Stimulated activated CD4-positive, alpha-beta T cell treated with anti-CD3 and anti-CD28 coated beads, Interleukin-2, amount 100 ng/mL, for 4 hours (primary cell): Measurements from ENCODE around the gene PURA.
"Not testable (repeated sequence)": the region's sequence is repeated elsewhere in the genome, so short reads cannot be mapped to it uniquely, and the experiment has no call there.

Experiments
- DNase-seq: peaks from one replicate; pipeline ENCODE4 v3.0.0-alpha.2; 2020; ENCODE audit warnings: low read depth

PURA gene

GRCh38 chr5:140135127-140135526, 21.2 kb downstream of the PURA start:
- no peak for DNase-seq

DNA sequence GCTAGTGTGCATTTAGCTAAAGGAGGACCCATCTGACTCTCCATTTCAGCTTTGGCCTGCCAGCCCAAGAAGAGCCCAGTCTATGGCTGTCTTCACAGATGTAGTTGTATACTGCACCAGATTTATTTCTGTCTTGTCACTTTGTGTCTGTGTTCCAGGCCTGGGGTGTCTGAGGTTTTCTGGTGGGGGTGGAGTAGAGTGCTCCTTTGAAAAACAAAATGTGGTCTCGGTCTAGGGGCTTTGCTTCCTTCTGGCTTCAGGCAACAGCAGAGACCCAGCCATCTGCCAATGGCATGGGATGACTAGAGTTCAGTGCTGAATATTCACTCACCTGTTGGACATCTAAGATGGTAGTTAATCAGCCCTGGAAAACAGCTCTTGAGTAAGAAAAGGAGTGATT, 22.7 kb downstream of the PURA start:
- DNase-seq, result no peak

GRCh38 chr5:140140435-140140834, 26.5 kb downstream of the PURA start:
- no peak for DNase-seq

DNA sequence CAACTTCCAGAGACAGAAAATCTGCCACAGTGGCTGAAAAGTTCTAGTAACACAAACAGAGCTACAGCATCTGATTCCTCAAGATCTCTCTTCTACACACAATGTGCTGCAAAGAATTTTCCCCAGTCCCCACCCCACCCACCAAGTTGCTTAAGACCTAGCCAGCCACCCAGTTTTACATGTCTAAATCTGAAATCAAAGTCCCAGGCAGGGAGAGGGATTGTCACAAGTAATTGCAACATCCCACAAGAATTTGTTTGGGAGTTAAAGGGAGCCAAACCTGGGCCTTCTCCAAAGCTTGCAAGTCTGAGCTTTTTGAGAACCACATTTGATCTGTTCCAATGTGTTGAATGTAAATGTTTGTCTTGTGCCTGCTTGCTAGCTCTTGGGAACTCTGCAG, 27.3 kb downstream of the PURA start:
- DNase-seq, result no peak

DNA sequence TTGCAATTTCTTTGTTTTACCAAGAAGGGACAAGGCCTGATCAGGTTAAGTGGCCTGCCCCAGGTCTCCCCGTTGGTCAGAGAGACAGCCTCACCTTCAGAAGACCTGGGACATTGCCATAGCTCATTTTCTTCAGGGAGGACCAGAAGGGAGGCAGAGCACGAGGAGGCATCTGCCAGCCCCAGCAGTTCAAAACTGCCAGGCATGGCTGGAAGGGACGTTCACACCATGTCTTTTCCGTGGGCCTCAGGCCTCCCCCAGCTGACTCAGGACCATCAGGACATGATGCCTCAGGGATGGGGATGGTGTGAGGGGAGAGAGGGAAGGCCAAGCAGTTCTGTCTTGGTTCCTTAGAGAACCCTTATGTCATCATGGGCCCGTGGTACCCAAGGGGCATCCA, 28.3 kb downstream of the PURA start:
- DNase-seq, result no peak

DNA sequence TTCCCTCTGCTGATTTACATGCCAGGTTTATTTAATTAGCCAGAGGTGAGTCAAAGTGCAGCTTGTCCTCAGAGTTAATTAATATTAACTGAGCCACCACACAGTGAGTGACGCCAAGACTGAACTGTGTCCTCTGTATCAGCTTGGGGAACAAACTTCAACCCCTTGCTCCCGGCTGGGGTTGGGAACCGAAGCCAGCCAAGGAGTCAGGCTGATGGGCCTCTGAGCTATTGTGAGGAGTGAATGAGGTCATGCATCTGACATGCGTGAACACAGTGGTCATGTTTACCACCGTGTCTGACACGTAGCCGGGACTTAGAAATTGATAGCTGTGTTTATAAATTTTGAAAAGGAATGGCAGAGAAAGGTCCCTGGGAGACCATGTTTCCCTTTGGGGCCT, 28.9 kb downstream of the PURA start:
- no peak for DNase-seq

- DNase-seq, result no peak
These were observed 29.8 kb downstream of the PURA start for GRCh38 chr5:140143521-140144258.

- no peak for DNase-seq
These were observed 31.3 kb downstream of the PURA start for GRCh38 chr5:140145256-140145655.

DNA sequence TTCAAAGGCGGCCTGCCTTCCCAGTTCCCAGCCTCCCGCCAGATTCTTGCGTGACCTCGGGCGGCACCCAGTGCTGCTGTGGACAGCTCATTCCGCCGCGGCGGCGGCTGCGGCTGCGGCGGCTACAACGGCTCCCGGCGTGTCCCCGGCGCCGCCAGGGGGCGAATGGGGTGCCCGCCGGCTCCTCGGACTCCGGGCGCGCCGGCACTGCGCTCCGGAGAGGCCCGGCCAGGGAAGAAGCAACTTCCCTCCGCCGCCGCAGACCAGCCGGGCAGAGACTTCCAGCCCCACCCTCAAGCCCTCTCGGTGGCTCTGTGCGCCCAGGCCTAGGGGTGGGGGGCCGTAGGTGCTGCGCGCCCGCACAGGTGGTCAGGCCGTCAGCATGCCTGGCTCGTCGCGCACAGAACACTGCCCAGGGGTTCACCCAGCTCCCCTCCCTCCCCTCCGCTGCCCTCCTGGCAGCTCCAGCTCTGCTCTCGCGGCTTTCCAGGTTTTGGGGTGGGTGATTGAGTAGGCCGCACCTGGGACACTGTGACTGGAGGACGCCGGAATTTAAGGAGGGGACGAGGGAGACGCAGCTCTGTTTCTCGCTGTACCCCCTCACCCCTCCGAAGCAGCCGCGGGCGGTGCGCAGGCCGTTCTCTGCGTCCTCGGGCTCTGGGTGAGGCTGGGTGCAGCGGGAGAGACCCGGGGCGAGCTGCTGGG, 32.1 kb downstream of the PURA start:
- peak; percentile 33 for DNase-seq

GRCh38 chr5:140146523-140146842, 32.6 kb downstream of the PURA start:
- DNase-seq, result no peak

DNA sequence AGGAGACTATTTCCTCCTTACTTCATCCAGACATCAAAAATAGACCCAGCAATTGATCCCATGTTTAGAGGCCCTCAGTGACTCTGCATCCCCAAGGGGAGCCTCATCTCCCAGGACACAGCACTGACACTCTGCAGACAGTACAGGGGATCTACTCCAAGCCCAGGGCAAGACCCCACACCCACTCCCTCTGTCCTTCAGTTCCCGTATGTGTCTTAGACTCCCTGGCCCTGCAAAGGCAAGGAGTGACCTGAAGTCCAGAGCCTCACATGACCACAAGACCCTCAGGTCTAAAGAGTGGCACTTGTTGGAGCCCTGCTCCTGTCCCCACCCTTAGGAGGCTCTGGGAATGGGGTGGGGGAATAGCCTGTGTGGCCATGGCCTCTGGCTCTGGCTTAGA, 33.6 kb downstream of the PURA start:
- DNase-seq, result no peak

DNA sequence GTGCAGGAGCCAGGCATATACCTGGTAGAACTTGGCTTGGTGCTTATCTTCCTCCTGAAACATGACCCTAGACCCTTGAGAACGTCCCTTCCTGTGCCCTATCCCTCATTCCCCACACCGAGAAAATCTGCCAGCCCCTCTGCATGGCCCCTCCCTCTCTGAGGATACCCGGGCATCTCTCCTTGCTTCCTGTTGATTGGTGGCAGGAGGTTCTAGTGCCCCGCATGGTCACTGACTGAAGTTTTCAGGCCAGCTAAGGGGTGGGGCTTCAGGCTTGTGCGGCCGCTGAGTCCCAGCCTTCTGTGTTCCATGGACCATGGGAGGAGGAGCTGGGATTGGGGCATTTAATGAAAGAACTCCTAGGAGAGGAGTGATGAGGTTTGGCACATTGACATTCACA, 34.6 kb downstream of the PURA start:
- DNase-seq, result no peak

DNA sequence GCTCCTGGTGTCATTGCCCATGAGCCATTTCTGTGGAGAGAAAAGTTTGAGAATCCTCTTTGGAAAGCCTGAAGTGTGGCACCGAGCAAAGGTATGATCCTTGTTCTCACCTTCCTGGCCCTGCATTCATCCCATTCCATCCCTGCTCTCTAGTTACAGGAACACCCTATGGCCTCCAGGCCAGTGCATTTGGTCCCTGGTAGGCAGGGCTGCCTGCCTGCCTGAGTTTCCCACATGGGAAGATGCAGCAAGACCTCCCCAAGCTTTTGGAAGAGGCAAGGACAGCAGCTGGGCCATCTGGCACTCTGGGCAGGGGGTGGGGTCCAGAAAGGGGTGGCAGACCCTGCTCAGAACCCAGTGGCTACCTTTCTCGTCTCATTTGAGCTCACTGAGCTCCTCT, 36.3 kb downstream of the PURA start:
- no peak for DNase-seq

DNA sequence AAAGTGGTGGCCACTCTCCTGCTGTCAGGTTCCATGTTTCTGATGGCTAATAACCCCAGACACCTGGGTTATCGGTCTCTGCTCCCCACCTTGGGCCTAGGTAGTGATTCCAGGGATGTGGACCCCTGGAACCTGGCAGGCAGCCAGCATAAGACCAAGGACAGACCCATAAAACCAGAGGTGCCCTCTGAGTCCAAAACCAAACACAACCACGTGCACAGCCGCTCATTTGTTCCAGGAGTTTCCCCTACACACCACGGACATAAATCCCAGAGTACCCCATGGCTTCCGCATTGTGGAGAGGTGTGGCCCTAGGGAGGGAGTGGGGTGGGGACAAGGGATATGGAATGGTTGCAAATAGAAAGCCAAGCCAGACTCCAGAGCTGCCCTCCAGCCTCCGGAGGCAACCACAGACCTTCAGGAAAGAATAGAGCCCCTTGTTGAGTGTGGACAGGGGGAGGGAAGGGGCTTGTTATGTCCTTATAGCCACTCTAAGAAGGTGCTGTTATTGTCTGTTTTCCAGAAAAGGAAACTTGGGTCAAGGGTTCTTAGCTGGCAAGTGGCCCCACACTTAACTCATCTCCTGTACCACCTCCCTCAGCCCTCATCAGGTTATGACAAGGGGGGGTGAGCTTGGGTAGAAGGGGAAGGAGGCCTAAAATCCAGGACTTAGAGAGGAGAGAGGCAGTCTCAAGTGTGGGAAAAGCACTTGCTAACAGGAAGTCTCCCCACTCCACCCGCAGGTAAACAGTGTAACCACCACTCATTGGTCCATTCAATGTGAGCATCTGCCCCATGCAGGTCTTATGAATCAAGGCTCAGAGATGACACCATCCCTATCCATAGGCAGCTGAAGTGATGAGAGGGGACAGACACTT, 37.5 kb downstream of the PURA start:
- no peak for DNase-seq

- no peak for DNase-seq
These were observed 38.4 kb downstream of the PURA start for GRCh38 chr5:140152022-140152999.

GRCh38 chr5:140153255-140153654, 39.3 kb downstream of the PURA start:
- DNase-seq, result no peak

GRCh38 chr5:140153905-140154304, 40.0 kb downstream of the PURA start:
- no peak for DNase-seq

- DNase-seq, result not testable (repeated sequence)
These were observed 40.9 kb downstream of the PURA start for GRCh38 chr5:140154710-140155381.

GRCh38 chr5:140157032-140157781, 43.3 kb downstream of the PURA start:
- peak; percentile 75 for DNase-seq
